NB4 (cell line): ENCODE data around the gene HYI.

ENCODE experiments used
- MYC ChIP-seq: IDR thresholded peaks from 2 replicates; pipeline ENCODE4 v1.6.1; 2011; ENCODE audit warnings: low read depth, low read length
- POLR2A ChIP-seq: IDR thresholded peaks from 2 replicates; pipeline ENCODE4 v1.6.1; 2011; ENCODE audit warnings: mild to moderate bottlenecking; ENCODE audit not compliant: insufficient read length; ENCODE audit errors: extremely low read depth
- TF ChIP-seq, protein P1 (sequence below): IDR thresholded peaks from one replicate; pipeline ENCODE4 v1.5.1; 2012; ENCODE audit warnings: low read depth, low read length

DNA sequence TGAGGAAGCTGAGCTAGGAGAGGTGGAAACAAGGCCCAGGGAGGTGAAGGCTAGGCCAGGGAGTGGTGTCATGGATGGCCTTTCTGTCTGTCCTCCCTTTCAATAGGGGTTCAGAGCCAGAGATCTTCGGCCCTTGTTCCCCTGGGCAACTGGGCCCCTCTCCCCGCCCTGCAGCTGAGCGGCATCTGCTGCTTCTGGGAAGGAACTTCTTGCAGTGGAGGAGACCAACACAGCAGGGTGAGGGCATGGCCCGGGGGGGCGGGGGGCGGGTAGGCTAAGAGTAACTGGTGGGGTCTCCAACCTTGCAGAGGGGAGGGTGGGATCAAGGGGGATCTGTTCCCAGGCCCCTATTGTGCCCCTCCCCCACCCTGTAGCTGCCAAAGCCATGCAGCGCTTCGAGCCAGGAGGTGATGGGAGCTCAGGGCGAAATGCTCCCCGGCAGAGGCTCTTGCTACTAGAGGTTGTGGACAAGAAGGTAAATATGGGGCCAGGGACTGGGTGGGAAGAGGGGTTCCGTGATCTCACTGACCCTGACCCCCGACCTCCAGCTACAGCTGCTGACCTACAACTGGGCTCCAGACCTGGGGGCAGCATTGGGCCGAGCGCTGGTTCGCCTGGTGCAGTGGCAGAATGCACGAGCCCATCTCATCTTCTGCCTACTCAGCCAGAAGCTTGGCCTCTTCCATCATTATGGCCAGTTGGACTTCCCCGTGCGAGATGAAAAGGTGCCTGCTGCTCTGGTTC is 11.7 kb downstream of the HYI start:
- no peak for TF ChIP-seq POLR2A
- TF ChIP-seq, protein P1, sequence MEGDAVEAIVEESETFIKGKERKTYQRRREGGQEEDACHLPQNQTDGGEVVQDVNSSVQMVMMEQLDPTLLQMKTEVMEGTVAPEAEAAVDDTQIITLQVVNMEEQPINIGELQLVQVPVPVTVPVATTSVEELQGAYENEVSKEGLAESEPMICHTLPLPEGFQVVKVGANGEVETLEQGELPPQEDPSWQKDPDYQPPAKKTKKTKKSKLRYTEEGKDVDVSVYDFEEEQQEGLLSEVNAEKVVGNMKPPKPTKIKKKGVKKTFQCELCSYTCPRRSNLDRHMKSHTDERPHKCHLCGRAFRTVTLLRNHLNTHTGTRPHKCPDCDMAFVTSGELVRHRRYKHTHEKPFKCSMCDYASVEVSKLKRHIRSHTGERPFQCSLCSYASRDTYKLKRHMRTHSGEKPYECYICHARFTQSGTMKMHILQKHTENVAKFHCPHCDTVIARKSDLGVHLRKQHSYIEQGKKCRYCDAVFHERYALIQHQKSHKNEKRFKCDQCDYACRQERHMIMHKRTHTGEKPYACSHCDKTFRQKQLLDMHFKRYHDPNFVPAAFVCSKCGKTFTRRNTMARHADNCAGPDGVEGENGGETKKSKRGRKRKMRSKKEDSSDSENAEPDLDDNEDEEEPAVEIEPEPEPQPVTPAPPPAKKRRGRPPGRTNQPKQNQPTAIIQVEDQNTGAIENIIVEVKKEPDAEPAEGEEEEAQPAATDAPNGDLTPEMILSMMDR: no peak
- no peak for TF ChIP-seq MYC
